Lower lobe of right lung (tissue), 2 donors: Measurements from ENCODE around the gene SLC36A1. TPM values are rescaled to one million over a fixed set of nuclear protein-coding genes. Genes with fewer than 3 reads are reported as not detected.
"Not testable (repeated sequence)": the region's sequence is repeated elsewhere in the genome, so short reads cannot be mapped to it uniquely, and the experiment has no call there.

Source experiments
- ATAC-seq, 2 donors: fragments of 200-7000 bp; cut with Tn5 transposase; one replicate each; pipeline ENCODE4 v1.9.1; 2020 to 2022; ENCODE audit warnings: mild to moderate bottlenecking in 2 of 2, moderate library complexity in 2 of 2
- DNase-seq: peaks from one replicate; pipeline ENCODE4 v3.0.0-alpha.2; 2020
- H3K27ac ChIP-seq: fragments of 200-600 bp; one replicate; pipeline ENCODE4 v1.8.0; 2022
- H3K27me3 ChIP-seq: fragments of 200-600 bp; one replicate; pipeline ENCODE4 v1.8.0; 2022; ENCODE audit warnings: low read depth
- H3K36me3 ChIP-seq: fragments of 200-600 bp; one replicate; pipeline ENCODE4 v1.8.0; 2022; ENCODE audit warnings: mild to moderate bottlenecking
- H3K4me1 ChIP-seq: fragments of 200-600 bp; one replicate; pipeline ENCODE4 v1.8.0; 2022
- H3K4me3 ChIP-seq: fragments of 200-600 bp; one replicate; pipeline ENCODE4 v1.8.0; 2022; ENCODE audit warnings: mild to moderate bottlenecking
- H3K9me3 ChIP-seq: fragments of 200-600 bp; one replicate; pipeline ENCODE4 v1.8.0; 2022
- intact Hi-C: fragments of 100-400 bp; cut with DNase I; formaldehyde crosslinking; loops from one replicate; pipeline ENCODE4 v1.11.0; 2022
- total RNA-seq: library from RNA; stranded (reverse); fragmentation: NEBNext Ultra II Directional; extraction: Animal tissue kit (Norgen Biotek cat#: 25700); gene quantifications from one replicate; pipeline ENCODE4 v1.2.1, GENCODE V29; 2021
- TF ChIP-seq, protein P1 (sequence below): fragments of 200-600 bp; IDR thresholded peaks from one replicate; pipeline ENCODE4 v1.8.0; 2022; ENCODE audit warnings: antibody characterized with exemption, mild to moderate bottlenecking
- donor health status: DM: no; HTN: yes; CAD: no; lungs with severe emphysema.

The SLC36A1 gene
- total RNA-seq, 1 donor from 2014 or later: 11.5 TPM

DNA sequence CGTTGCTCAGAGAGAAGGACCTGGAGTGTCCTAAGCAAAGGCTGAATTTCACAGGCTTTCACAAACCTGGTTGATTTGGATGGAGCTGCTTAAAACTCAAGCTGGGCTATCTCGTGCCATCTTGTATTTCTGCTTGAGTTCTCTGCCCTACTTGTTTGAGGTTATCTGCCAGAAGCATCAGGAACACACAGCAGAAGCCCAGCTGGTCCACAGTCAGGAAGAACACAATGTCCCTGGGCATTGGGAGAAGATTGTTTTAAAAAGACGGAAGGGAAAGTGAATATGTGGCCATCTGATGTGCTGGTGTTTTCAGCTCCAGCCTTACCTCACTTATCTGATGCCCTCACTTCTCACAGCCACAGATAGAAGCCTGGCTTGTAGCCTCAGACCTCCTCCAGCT lies 32.9 kb upstream of the SLC36A1 start:
- no peaks in the 10 kb centered on the region for H3K4me1 ChIP-seq
- intact Hi-C loops: no loop called here
- no peaks in the 10 kb centered on the region for H3K36me3 ChIP-seq
- TF ChIP-seq, protein P1, sequence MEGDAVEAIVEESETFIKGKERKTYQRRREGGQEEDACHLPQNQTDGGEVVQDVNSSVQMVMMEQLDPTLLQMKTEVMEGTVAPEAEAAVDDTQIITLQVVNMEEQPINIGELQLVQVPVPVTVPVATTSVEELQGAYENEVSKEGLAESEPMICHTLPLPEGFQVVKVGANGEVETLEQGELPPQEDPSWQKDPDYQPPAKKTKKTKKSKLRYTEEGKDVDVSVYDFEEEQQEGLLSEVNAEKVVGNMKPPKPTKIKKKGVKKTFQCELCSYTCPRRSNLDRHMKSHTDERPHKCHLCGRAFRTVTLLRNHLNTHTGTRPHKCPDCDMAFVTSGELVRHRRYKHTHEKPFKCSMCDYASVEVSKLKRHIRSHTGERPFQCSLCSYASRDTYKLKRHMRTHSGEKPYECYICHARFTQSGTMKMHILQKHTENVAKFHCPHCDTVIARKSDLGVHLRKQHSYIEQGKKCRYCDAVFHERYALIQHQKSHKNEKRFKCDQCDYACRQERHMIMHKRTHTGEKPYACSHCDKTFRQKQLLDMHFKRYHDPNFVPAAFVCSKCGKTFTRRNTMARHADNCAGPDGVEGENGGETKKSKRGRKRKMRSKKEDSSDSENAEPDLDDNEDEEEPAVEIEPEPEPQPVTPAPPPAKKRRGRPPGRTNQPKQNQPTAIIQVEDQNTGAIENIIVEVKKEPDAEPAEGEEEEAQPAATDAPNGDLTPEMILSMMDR: no peak
- H3K27ac ChIP-seq: no peak overlapping the region
- H3K9me3 ChIP-seq: peaks cover 7% of the 10 kb centered on the region
- DNase-seq: no peak
- ATAC-seq: no peak
- H3K4me3 ChIP-seq: no peak overlapping the region
- H3K27me3 ChIP-seq: peaks cover 6% of the 10 kb centered on the region

GRCh38 chr5:151417712-151418111 lies 29.7 kb upstream of the SLC36A1 start:
- TF ChIP-seq, protein P1: no peak
- intact Hi-C loops: no loop called here
- Histone ChIP-seq H3K27ac (no peak overlapping the region), H3K9me3 (peaks cover 7% of the 10 kb centered on the region), H3K36me3 (no peaks in the 10 kb centered on the region), H3K27me3 (peaks cover 6% of the 10 kb centered on the region), H3K4me3 (no peak overlapping the region), H3K4me1 (no peaks in the 10 kb centered on the region)
- ATAC-seq: no peak
- no peak for DNase-seq

DNA sequence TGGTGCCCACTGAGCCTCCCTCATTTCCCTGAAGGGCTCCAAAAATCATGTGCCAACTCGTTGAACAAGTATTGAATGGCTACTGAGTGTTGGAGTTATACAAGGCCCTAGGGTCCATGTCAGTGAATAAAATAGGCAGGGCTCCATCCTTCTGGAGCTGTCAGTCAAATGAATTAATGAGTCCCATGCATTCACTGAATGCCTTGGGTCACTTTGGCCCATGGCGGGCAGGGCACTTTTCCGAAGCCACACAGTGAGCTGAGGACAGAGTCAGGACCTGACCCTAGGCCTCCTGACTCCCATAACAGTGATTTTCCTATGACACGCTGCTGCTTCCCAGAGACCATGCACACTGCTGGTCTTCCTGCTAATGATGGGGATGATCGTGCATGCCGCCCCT lies 27.3 kb upstream of the SLC36A1 start:
- TF ChIP-seq, protein P1: no peak
- Histone ChIP-seq H3K27me3 (peaks cover 8% of the 10 kb centered on the region), H3K9me3 (peaks cover 7% of the 10 kb centered on the region), H3K4me3 (no peak overlapping the region), H3K36me3 (no peaks in the 10 kb centered on the region), H3K4me1 (no peaks in the 10 kb centered on the region), H3K27ac (no peak overlapping the region)
- intact Hi-C loops: no loop called here
- DNase-seq (no peak), ATAC-seq (no peak)

- peaks cover 5% of the 10 kb centered on the region for H3K27me3 ChIP-seq
- ATAC-seq: no peak
- no peak overlapping the region for H3K4me3 ChIP-seq
- TF ChIP-seq, protein P1: no peak
- H3K27ac ChIP-seq: no peak overlapping the region
- no peaks in the 10 kb centered on the region for H3K4me1 ChIP-seq
- no peaks in the 10 kb centered on the region for H3K36me3 ChIP-seq
- intact Hi-C loops: no loop called here
- DNase-seq: no peak
- no peaks in the 10 kb centered on the region for H3K9me3 ChIP-seq
These were observed 22.4 kb upstream of the SLC36A1 start for GRCh38 chr5:151424892-151425523.

DNA sequence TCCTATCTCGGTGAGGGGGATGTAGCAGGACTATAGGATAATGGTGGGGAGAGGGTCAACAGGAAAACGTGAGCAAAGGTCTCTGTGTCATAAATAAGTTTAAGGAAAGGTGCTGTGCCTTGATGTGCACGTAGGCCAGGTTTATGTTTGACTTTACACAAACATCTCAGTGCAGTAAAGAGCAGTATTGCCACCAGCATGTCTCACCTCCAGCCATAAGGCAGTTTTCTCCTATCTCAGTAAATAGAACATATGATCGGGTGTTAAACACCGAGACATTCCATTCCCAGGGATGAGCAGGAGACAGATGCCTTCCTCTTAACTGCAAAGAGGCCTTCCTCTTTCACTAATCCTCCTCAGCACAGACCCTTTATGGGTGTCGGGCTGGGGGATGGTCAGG lies 21.1 kb upstream of the SLC36A1 start:
- H3K36me3 ChIP-seq, intact Hi-C loops, H3K9me3 ChIP-seq, H3K4me3 ChIP-seq, H3K4me1 ChIP-seq, H3K27me3 ChIP-seq, H3K27ac ChIP-seq, ATAC-seq, DNase-seq: not testable (repeated sequence)

DNA sequence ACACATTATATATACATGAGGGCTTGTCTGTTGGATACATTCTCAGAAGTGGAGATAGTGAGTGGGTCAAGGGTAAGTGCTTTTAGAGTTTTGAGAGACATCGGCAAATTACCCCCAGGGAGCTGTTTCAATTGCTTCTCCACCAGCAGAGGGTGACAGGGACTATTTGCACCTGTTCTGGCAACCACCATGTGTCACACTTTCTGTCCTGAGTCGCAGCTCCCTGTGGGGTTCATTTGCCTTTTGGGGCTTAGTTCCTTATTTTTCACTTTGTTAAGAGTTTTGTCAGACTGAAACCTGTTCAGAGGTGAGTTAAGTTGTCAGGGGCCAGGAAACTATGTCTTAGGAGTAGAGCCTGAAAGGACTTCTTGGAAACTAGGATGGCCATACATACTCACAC lies 20.1 kb upstream of the SLC36A1 start:
- no peaks in the 10 kb centered on the region for H3K9me3 ChIP-seq
- H3K4me3 ChIP-seq: no peak overlapping the region
- no peak overlapping the region for H3K27ac ChIP-seq
- no peaks in the 10 kb centered on the region for H3K4me1 ChIP-seq
- intact Hi-C loops: no loop called here
- peaks cover 5% of the 10 kb centered on the region for H3K27me3 ChIP-seq
- no peak for ATAC-seq
- no peaks in the 10 kb centered on the region for H3K36me3 ChIP-seq
- TF ChIP-seq, protein P1: no peak
- DNase-seq: no peak
